Measurements from ENCODE around the gene GFPT2.

DNA sequence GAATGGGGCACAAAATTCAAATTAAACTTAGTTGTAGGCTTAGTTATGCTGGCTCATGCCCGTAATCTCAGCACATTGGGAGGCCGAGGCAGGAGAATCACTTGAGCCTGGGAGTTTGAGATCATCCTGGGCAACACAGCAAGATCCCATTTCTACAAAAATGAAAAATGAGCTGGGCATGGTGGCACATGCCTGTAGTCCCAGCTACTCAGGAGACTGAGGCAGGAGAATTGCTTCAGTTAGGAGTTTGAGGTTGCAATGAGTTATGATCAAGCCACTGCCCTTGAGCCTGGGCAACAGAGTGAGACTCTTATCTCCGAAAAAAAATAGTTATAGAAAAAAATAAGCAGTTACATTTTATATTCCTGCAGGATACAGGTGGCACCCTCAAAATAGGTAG lies 20.7 kb upstream of the GFPT2 start:
- TF ChIP-seq CTCF (IDR thresholded peaks at IDR 0.05) (no peak), POLR2A (IDR thresholded peaks at IDR 0.05) (no peak)
